GM18867 (cell line): ENCODE measurements around the gene P3R3URF.

ENCODE experiments used
- ATAC-seq: cut with Tn5 transposase; IDR thresholded peaks from one replicate; pipeline ENCODE4 v1.9.1; 2021; ENCODE audit warnings: mild to moderate bottlenecking, moderate library complexity; ENCODE audit not compliant: unreplicated experiment

Gene P3R3URF

DNA sequence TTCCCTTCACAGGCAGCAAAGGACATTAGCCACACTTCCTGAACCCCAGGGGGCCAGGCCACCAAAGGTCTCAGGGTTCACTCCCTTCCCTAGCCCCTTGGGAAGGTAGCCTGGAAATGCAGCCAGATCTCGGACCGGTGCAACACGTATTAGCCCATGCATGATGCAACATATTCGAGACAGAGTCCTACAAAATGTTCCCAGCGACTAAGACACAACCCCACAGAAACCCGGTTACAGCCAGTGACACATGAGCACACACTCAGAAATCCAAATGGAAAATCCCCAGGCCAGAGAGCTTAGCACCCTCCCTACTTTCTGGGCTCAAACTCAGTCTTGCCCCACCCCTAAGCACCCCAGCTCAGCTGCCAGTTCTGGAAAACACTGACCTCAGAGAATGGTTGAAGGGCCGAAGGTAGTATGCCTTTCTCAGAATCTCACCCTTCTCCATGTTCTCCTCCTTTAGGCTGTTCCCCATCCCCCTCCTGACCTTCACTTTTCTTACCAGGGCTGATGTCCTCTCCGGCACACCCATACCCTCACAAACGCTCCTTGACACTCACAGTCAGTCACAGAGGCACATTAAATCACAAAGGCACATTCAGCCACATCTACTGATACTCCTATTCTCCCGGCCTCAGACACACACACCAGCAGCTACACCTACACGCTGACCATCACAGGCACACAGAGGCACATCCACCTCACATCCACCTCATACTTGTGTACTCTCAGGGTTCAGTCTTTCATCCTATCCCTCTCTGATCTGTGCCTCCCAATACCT, 1.6 kb downstream of the P3R3URF start, which contains the start of gene TSPAN1:
Gene TSPAN1 (plus strand): TSS at position 640 of the 784 bp plus-strand sequence. CDS start 6,021 bp downstream, outside the sequence.
- no peak for ATAC-seq

DNA sequence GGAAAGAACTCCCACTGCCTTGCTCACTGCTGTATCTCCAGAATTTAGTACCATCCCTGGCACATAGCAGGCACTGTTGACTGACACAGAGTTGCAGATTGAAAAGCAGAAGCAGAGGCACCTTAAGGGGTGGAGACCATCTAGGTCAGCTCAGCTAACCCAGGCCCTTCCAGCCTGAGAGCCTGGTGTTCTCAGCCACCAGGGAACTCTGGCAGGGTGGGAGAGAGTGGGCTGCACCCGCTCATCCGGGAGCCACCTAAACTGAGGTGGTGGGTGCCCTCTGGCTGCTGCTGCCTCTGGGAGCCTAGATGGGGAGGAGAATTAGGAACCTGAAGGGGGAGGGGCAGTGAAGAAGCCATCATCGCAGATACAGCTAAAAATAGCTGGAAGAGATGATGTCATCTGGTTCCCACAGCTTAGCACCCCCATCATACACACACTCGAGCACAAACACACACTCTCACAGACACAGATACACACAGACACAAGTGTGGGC, 2.9 kb downstream of the P3R3URF start:
- ATAC-seq = no peak

DNA sequence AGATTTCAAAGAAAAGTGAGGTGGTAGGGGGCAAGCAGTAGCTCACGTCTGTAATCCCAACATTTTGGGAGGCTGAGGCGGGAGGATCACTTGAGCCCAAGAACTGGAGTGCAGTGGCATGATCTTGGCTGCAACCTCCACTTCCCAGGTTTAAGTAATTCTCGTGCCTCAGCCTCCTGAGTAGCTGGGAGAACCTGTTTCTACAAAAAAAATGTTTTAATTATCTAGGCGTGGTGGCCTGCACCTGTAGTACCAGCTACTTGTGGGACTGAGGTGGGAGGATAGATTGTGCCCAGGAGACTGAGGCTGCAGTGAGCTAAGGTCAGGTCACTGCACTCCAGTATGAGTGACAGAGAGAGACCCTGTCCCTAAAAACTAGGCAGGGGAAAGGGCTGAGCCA, 4.0 kb downstream of the P3R3URF start:
- ATAC-seq = no peak

DNA sequence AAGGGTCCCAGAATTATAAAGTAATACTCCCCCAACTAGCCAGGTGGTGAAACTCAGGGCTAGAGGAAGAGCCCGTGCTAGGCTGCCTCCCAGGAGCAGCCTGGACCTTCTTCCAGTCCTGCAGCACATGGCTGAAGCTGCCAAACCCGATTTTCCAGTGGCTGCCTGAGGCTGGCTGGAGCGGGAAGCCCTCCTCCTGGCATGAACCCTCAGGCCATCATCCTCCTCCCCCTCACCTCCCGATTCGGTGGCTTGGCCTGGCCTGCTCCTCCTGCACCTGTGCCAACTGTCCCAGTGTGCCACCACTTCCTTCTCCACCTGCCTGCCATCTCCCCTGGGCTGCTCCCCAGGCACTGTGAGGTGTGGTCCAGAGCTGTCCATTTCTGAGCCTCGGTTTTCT, 4.4 kb downstream of the P3R3URF start:
- ATAC-seq = no peak

DNA sequence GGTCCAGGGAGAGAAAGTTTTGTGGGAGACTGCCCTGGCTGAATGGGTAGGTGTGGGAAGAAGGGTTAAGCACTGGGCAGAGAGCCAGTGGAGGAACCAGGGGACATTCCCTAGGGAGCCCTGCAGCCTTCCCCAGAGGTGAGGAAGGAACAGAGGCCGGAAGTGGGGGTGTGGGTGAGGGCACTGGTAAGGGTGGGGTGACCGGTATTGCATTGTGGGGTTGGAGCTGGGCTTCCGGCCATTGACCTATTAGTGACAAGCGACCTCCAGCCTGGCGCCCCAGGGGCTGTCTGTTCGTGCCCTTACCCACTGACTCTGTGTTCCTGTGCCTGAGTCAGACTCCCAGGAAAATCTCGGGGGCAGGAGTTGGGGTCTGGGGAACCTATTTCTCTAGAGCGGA, 4.9 kb downstream of the P3R3URF start:
- no peak for ATAC-seq

DNA sequence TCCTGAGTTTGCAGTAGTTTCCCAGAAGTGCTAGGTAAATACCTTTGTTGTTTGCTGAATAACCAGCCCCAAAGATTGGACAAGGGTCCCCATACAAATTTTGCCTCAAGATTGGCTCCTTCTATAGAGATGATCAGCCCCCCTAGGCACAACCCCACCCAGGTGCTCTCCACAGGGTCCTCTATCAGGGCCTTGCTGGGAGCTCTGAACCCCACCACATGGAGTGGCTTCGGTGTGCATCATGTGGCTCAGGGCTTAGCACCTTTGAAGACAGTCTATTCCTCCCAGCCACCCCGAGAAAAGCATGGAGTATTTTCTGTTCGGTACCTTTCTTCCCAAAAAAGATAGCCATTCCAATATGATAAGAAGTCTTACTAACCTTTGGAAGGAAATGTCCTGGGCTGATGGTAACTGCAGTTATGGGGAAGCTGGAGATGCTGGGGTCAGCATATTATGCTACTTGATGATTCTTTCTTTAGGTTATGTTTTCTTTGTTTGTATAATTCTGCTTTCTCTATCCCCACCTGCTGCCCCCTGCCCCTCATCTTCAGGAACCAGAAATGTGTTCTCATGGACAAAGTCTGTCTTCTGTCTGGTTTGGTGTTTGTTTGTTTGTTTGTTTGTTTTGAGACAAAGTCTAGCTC, 6.4 kb downstream of the P3R3URF start:
- ATAC-seq = no peak

- ATAC-seq = no peak
Measured at GRCh38 chr1:46168477-46168876, 7.8 kb downstream of the P3R3URF start.

GRCh38 chr1:46166521-46167462, 9.5 kb downstream of the P3R3URF start:
- no peak for ATAC-seq

DNA sequence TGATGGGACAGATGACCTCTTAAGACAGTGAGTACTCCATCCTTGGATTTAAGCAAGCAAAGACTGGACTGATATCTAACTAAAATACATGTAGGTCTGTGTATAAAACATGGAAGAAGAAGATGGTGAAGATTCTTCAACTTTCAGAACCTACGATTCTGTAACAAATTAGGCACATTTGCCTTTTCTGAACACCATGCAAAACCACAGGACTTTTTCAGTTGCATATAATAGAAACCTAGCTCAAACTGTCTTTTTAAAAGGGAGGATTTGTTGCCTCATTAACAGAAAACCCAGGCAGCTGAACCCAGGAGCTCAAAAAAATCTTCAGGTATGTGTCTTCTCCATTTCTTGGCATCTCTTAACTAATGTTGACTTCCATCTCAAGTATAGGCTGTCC, 16.1 kb downstream of the P3R3URF start:
- no peak for ATAC-seq

GRCh38 chr1:46159516-46159915, 16.8 kb downstream of the P3R3URF start:
- peak; percentile 54 for ATAC-seq

DNA sequence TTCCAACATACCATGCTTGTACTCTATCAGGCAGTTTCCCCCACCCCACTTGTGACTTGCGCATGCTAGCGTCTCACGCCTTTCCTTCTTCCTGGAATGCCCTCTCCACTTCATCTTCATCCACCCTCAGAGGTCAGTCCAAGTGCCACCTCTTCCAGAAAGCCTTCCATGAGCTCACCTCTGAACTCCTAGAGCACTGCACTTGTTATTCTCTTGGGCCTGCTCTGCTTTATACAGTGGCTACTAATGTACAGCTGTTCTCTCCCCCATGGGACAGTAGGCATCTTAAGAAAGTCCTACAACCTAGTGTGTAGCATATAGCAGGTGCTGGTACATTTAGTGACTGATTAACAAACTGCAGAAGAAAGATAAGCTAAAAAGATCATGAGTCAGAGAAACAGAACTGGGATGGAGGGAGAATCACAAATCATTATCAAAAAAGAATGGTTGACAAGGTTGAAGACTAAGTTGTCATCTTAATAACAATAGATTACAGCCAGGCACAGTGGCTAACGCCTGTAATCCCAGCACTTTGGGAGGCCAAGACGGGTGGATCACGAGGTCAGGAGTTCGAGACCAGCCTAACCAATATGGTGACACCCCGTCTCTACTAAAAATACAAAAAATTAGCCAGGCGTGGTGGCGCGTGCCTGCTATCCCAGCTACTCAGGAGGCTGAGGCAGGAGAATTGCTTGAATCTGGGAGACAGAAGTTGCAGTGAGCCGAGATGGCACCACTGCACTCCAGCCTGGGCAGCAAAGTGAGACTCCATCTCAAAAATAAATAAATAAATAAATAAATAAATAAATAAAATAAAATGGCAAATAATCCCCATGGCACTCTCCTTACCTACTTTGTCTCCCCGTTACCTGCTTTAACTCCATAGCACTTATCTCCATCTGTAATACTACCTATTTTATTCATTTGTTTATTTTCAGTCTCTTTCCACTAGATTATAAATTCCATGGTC, 17.7 kb downstream of the P3R3URF start:
- ATAC-seq = no peak

GRCh38 chr1:46157916-46158311, 18.4 kb downstream of the P3R3URF start:
- no peak for ATAC-seq

GRCh38 chr1:46153732-46154131, 22.6 kb downstream of the P3R3URF start:
- ATAC-seq = no peak

GRCh38 chr1:46153228-46153627, 23.1 kb downstream of the P3R3URF start:
- no peak for ATAC-seq

- no peak for ATAC-seq
Measured at GRCh38 chr1:46152016-46152415, 24.3 kb downstream of the P3R3URF start.

DNA sequence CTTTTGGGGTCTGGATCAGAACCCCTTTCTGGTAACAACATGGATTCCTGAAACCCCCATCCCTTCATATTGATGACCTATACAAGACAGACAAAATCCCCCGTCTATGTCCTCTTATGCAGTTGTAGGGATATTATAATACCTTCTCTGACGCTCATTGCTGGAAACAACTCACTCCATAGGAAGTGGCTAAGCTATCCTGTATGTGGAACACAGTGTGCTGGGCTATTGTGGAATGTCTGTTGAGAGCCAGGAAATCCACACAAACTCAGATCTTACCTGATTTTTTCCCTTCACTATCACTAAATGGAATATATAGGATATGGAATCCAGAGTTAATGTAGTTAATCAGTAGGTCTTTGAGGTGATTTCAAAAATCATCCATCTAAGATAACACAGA, 26.2 kb downstream of the P3R3URF start:
- ATAC-seq = no peak

- ATAC-seq = no peak
Measured at GRCh38 chr1:46148318-46148717, 28.0 kb downstream of the P3R3URF start.

GRCh38 chr1:46137916-46138315, 38.4 kb downstream of the P3R3URF start:
- ATAC-seq = no peak

GRCh38 chr1:46136711-46137110, 39.6 kb downstream of the P3R3URF start:
- no peak for ATAC-seq
